T-helper 2 cell (primary cell): ENCODE results near the gene WDR26.
"Not testable (repeated sequence)": the region's sequence is repeated elsewhere in the genome, so short reads cannot be mapped to it uniquely, and the experiment has no call there.

Source experiments
- DNase-seq, 5 experiments: peaks; one replicate each; pipeline versions ENCODE4 v3.0.0 to v3.0.0-alpha.2; 2012 to 2022
- total RNA-seq, 2 donors: gene quantifications; one replicate each; lab custom pipeline; 2026; lab: John Stamatoyannopoulos, UW

WDR26 gene
- 298 to 390 reads per million in 2 donors for total RNA-seq

DNA sequence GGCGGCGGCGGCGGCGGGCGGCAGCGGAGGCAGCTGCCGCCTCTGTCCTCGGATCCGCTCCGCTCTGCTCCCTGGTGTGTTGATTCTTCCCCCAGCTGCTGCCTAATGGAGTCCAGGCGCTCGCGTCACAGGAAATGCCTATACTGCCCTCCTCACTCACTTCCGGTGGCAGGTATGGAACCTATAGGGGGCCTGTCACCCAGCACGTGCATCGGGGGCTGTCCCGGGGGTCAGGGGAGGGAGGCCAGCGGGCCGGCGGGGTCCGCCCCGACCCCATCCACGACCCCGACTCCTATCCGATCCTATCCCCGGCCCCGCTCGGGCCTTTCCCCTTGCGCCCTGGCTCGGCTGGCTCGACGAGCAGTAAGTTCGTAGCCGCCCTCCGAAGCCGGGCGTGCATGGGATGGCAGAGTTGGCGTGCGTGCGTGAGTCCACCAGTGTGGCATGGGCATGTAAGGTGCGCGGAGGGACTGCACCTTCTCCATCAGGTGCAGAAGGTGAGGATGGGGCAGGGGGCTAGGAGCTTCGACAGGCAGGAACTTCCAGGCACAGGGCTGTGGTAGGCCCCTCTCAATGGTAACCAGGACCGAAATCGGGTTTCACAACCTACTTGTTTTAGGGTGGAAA, at the start of gene WDR26:
TSS of gene WDR26 (minus strand) at position 107 of the 627 bp plus-strand sequence.
- peak; percentile 57 to 93 (median 81) for DNase-seq

DNA sequence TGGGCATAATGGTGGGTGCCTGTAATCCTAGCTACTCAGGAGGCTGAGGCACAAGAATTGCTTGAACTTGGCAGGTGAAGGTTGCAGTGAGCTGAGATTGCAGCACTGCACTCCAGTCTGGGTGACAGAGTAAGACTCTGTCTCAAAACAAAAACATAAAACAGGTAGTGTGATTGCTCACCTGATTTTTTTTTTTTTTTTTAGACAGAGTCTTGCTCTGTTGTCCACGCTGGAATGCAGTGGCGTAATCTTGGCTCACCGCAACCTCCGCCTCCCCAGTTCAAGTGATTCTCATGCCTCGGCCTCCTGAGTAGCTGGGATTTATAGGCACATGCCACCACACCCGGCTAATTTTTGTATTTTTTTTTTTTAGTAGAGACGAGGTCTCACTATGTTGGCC, 48.6 kb upstream of the WDR26 start:
- not testable (repeated sequence) for DNase-seq

DNA sequence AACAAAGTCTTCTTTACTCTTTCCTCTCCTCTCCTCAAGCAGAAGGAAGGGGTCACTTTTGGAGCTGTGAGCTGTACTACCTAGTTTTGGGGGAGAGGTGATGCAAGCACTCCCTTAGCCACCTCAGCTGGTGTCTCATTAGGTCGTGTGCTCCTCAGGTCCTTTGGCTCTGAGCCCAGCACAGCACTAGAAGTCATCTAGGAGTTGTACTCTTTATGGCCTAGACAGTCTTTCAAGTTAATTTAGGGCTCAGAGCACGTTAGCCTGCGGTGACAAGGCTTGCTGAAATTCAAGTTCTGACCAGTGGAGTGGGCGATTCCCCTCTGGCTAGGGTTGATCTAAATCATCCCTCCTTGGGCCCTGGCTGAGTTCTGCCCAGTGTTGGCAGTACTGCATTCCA, 48.0 kb upstream of the WDR26 start:
- DNase-seq: no peak

DNA sequence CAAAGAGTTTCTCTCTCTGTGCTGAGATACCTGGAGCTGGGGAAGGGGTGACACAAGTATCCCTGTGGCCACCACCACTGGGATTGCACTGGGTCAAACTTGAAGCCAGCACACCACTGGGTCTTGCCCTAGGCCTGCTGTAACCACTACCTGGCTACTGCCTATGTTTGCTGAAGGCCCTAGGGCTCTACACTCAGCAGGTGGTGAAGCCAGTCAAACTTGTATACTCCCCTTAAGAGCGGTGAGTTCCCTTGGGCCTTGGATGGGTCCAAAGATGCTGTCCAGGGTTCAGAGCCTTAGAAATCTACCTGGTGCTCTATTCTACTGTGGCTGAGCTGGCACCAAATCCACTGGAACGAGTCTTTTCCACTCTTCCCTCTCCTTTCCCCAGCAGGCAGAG, 47.0 kb upstream of the WDR26 start:
- no peak for DNase-seq

DNA sequence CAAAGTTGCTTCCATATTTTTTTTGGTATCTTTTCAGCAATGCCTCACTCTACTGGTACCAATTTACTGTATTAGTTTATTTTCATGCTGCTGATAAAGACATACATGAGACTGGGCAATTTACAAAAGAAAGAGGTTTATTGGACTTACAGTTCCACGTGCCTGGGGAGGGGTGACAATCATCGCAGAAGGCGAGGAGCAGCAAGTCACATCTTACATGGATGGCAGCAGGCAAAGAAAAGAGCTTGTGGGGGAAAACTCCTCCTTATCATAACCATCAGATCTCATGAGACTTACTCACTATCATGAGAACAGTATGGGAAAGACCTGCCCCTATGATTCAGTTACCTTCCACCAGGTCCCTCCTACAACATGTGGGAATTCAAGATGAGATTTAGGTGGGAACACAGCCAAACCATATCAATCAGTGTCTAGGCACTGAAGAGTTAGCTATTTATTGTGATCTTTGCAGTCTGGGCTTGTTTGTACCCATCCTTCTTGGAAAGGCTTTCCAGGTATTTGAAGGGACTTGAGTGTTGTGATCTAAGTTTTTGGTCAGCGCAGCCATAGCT, 46.4 kb upstream of the WDR26 start:
- not testable (repeated sequence) for DNase-seq

DNA sequence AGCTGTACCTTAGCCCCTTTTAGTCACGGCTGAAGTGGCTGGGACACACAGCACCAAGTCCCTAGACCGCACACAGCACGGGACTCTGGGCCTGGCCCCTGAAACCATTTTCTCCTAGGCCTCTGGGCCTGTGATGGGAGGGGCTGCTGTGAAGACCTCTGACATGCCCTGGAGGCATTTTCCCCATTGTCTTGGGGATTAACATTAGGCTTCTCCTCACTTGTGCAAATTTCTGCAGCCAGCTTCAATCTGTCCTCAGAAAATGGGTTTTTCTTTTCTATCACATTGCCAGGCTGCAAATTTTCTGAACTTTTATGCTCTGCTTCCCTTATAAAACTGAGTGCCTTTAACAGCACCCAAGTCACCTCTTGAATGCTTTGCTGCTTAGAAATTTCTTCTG, 45.6 kb upstream of the WDR26 start:
- DNase-seq: not testable (repeated sequence)

DNA sequence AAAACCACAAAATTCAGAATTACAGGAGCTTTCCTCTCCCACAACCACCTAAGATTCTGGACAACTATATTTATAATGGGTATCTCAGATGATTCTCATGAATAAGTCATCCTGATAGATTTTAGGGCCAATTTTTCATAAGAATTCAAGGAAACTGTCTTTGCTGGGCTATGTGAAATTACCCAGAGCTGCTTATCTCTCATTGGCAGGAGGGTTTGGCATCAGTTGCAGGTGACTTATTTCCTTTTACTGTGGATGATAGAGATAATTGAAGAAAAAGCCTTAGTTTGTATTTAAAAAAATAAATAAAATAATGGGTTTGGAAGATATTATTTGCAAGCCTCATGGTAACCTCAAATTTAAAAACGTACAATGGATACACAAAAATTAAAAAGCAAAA, 38.2 kb upstream of the WDR26 start:
- no peak for DNase-seq

DNA sequence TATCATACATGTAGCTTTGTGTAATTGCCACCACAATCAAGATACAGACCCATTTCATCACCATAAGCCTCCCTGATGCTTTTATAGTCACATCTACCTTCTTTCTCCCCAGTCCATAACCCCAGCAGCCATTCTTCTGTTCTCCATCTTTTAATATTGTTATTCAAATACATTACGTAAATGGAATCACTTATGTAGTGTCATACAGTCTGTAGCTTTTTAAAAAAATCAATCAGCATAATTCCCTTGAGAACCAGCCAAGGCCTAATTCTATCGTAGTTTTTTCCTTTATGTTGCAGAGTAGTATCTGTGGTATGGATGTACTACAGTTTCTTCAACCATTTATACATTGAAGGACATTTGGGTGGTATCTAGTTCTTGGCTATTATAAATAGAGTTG, 31.6 kb upstream of the WDR26 start:
- no peak for DNase-seq

DNA sequence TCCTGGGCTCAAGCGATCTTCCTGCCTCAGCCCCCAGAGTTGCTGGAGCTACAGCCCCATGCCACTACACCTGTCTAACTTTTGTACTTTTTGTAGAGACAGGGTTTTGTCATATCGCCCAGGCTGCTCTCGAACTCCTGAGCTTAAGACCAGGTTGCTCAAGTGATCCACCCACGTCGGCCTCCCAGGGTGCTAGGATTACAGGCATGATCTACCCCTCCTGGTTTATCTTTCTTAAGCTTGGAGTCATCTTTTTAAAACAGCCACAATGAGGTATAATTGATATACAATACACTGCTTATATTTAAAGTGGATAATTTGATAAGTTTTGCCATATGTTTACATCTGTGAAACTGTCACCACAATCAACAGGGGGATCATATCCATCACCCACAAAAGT, 25.4 kb upstream of the WDR26 start:
- no peak for DNase-seq

DNA sequence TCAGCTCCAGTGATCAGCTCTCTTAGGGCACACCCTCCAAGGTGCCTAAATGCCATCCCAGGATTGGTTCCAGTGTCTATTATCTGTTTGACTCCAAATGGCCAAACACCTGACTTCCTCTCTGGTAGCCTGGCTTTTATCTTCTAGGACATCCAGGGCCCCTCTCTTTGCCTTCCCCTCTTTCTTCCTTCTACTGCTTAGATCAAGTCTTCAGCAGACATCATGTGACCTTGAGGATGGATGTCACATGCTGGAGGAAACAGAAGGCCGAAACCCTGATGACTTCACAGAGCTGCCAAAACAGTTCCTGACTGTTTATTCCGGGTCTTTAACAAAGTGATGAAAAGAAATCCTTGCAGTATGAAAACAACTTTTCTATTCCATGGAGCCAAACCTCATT, 24.4 kb upstream of the WDR26 start:
- no peak for DNase-seq

DNA sequence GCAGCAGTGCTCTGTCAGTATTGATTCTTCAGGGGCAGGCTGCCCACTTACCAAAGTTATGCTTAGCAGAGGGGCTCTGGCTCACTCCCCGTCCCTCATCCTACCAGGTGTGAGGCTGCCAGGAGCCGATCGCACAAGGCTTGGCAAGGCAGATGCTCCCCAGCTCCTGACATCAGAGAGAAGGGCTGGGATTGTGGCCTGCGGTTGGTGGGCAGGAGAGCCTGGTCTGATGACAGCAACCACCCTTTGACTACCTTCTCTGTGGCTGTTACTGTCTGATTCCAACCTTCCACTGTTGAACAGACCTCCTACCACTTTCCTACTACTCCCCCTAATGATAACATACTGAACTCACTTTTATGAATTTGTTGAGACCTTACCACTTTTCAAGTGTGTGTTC, 23.7 kb upstream of the WDR26 start:
- DNase-seq: no peak

DNA sequence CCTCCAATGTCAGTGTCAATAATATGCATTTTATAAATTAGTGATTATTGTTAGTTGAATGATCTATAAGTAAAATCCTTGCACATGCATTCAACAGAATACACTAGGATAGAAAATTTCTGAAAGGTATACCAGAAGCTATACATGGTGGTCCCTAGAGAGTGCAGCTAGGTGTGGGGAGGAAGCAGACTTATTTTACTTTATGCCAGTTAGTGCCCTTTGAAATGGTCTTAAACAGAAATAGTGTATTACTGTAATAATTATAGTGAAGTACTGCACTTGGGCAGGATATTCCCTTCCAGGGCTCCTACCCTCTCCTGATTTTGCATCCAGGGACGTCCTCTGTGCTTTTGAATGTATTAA, 23.2 kb upstream of the WDR26 start:
- DNase-seq: no peak

DNA sequence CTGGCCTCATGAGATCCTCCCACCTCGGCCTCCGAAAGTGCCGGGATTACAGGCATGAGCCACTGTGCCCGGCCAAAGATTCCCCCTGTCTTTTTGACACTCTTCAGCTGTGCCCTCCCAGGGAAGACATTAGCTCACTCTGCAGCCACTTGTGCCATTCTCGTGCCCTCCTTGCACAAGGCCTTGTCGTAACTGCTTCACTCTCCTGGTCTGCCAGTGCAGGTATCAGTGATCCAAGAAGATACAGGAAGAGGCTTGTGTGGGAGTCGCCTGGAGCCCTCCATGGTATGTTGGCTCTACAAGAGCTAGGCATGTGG, 22.0 kb upstream of the WDR26 start:
- DNase-seq: no peak

DNA sequence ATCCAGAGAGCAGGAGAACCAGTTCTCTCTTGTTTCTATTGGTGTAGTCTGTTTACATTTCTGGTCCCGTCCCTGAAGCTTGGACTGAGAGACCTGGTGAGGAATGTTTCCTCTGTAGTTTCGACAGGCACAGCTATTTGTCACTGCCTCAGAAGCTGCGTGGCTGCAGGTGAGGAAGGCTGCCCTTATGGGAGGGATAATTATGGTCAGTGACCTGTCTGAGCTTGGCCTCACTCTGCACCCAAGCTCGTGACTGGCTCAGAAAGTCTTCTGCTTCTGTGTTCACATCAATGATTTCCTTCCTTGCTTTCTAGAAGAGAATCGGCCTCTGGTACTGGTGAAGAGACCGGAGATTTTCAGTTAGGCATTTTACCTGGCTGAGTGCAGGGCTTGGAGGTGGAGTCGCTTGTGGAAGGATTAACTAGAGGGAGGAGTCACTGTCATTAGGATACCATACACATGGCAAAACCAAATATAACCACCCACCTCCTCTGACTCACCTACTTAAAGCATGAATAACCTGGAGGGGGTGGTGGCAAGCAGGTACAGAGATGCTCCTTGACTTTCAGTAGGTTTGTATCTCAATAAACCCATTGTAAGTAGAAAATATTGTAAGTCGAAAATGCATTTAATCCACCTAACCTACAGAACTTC, 19.9 kb upstream of the WDR26 start:
- no peak for DNase-seq

DNA sequence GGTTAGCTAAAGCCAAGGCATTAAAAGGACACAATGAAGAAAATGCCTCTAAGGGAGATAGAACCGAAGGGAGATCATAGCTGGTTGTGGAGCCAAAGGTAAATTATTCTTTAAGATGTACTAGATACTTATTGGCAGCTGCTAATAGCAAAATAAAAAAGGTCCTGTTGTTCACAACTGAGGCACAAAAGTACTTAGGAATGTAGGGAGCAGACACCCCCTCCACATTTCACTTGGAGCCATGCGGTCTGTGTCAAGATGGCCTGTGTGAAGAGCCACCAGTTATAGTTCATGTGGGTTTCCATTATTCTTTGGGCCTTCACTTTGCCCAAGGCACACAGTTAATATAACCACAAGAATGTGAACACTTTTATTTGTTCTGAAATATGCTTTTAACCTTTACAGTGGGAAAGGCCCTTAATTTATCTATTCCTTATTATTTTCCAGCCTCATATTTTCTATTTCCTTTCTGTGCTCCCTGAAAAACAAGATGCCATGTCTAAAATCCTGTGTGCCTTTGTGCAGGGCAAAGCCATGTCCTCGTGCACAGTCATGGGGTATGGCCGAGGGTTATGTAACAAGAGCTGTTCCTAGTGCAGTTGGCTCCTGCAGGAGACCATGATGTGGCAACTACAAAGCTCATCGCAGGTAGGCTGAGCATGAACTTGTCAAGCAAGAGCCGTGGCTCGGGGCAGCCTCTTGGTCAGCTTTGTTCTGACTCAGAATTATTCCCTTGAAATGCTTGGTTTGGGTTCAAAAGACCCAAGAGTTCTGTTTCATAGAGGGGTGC, 16.2 kb upstream of the WDR26 start:
- DNase-seq: no peak

DNA sequence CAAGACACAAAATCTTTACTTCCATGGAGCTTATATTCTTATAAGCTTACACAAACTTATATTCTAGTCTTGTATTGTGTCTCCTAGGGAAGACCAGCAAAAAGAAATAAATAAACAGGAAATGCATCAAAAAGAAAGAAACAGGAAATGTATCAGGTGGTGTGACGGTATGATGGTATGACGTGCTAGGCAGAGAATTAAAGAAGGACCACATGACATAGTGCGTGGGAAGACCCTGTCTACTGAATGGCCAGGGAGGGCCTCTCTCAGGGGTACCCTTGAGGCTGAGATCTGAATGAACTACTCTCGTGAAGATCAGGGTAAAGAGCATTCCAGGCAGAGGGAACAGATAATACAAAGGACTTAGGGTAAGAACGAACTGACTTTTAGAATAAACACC, 15.6 kb upstream of the WDR26 start:
- peak in 1 of 5 experiments; percentile 35 for DNase-seq

DNA sequence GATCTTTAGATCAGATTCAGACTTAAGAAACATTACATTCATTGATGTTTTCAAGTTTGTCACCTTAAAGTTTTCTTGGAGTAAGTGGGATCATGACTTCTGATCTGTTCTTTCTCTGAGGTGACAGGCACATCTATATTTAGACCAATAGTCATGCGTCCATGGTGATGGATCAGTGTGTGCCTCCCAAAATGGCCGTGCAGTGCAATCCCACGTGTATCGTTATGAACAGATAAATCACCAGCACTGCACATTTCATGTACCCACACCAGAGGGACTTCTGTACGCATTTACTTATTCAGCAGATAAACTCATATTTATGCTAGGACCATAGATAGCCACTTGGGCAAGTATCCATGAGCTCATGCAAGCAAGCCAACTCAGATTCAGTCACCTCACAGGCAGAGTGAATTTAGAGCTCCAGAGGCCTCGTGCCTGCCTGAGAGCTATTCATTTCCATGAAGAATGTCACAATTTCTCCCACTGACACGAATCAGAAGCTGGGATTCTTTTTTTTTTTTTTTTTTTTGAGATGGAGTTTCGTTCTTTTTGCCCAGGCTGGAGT, 13.9 kb upstream of the WDR26 start:
- DNase-seq: no peak

DNA sequence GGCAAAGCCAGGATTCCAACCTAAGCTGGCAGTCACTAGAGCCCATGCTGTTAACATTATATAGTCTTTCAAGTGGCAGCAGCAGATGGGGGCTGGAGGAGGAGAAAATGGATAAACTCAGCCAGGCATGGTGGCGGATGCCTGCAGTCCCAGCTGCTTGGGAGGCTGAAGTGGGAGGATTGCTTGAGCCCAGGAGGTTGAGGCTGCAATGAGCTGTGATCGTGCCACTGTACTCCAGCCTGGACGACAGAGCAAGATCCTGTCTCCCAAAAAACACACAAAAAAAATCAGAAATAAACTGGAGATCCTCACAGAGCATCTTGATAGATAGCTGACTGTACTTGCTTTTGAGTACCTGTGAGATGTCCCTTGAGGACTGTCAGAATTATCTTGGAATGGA, 13.4 kb upstream of the WDR26 start:
- DNase-seq: no peak

DNA sequence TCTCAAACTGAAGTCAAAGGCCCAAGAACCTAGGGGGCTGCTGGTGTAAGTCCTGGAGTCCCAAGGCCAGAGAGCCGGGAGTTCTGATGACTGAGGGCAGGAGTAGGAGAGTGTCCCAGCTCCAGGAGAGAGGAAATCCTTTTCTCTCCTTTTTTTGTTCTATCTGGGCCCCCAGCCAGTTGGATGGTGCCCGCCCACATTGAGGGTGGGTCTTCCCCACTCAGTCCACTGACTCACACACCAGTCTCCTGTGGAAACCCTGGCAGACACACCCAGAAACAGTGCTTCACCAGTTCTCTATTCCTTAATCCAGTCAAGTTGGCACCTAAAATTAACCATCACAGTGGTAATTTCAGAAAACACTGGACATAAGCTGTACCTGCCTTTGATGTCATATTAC, 12.7 kb upstream of the WDR26 start:
- no peak for DNase-seq

DNA sequence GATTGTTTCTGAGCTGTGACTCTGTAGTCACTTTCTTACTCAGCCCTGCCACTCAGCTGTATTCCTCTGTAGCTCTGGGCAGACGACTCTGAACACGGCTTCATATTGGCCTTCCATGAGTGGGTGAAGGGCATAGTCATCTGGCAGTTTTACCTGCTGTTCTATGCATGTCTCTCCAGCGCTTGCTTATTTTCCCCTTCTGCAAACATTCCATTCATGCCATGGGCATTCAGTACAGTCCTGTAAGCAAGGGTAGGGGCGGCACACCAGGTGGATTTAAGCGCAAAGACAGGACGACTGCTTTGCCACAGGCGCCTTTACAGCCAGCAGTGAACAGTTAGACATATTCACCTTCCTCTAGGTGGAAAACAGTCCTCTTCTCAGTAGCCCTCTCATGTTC, 4.4 kb upstream of the WDR26 start:
- DNase-seq: peak in 1 of 5 experiments; percentile 20

DNA sequence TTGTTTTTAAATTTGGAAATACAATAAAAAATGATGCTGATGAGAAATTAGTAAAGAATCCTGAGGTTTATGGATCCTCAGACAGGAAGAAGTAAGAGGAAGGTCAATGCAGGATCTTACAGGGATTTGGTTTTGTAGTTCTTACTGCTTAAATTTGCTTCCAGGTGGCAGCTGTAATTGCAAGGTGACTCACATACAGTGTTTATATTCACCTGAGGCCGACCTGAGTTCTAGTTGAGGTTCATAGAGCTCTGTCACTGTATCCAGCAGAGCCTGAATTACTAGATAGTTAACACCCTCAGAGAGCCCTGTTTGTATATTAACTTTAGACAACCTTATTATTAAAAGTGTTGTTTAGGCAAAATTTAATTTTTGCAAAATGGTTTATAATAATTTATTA, 1.4 kb upstream of the WDR26 start:
- peak in 1 of 5 experiments; percentile 21 for DNase-seq

DNA sequence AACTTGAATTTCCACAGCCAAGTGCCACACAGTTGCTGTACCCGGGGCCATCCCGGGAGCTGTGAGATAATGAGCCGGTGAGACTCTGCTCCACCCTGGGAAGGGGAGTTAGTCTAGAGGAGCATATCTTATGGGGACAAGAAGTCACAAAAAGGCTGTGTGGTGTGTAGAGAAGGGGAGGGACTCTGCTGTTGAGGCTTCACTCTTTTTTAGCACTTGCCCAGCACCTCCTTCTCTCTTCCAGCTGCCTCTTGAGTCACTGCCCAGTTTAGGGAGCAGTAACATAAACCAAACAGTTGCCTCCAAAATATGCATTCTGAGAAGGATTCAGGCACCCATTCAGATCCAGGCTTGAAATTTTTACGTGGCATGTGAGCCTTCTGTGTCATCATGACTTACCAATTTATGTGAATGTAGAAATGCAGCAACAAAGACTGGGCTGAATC, 744 bp upstream of the WDR26 start:
- DNase-seq: peak in 1 of 5 experiments; percentile 48
